ENCODE measurements around the gene ECE2.

GRCh38 chr3:184328516-184328915 is 52.7 kb downstream of the ECE2 start:
- TF ChIP-seq, protein P1, sequence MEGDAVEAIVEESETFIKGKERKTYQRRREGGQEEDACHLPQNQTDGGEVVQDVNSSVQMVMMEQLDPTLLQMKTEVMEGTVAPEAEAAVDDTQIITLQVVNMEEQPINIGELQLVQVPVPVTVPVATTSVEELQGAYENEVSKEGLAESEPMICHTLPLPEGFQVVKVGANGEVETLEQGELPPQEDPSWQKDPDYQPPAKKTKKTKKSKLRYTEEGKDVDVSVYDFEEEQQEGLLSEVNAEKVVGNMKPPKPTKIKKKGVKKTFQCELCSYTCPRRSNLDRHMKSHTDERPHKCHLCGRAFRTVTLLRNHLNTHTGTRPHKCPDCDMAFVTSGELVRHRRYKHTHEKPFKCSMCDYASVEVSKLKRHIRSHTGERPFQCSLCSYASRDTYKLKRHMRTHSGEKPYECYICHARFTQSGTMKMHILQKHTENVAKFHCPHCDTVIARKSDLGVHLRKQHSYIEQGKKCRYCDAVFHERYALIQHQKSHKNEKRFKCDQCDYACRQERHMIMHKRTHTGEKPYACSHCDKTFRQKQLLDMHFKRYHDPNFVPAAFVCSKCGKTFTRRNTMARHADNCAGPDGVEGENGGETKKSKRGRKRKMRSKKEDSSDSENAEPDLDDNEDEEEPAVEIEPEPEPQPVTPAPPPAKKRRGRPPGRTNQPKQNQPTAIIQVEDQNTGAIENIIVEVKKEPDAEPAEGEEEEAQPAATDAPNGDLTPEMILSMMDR (IDR thresholded peaks at IDR 0.05): no peak
- no peak for TF ChIP-seq POLR2A (IDR thresholded peaks at IDR 0.05)

Data from thyroid gland (tissue), 4 donors.